Femur (tissue), 1 donor: Measurements from ENCODE around the gene BEND3.
"Not testable (repeated sequence)": the region's sequence is repeated elsewhere in the genome, so short reads cannot be mapped to it uniquely, and the experiment has no call there.

Source experiments
- DNase-seq: peaks from one replicate; pipeline ENCODE4 v3.0.0-alpha.2; 2017

BEND3 gene

GRCh38 chr6:107026965-107027364, 88.3 kb downstream of the BEND3 start:
- no peak for DNase-seq

GRCh38 chr6:107021446-107022185, 93.7 kb downstream of the BEND3 start:
- DNase-seq = no peak

- DNase-seq = no peak
Observed at GRCh38 chr6:107020239-107020638, 95.1 kb downstream of the BEND3 start.

GRCh38 chr6:107019628-107020027, 95.7 kb downstream of the BEND3 start:
- not testable (repeated sequence) for DNase-seq

- DNase-seq = no peak
Observed at GRCh38 chr6:107019047-107019446, 96.3 kb downstream of the BEND3 start.
